Astrocyte (in vitro differentiated cells and primary cell): ENCODE results near the gene FABP2. TPM values are rescaled to one million over a fixed set of nuclear protein-coding genes. Genes with fewer than 3 reads are reported as not detected.
"Not testable (repeated sequence)": the region's sequence is repeated elsewhere in the genome, so short reads cannot be mapped to it uniquely, and the experiment has no call there.

Experiments used
- DNase-seq: peaks from one replicate; pipeline ENCODE4 v3.0.0-alpha.2; 2010; ENCODE audit warnings: low read depth
- FAIRE-seq: peaks from 2 replicates; lab custom pipeline; 2011; peaks lifted over from hg19 to GRCh38; lab: Jason Lieb, UNC
- H2AFZ ChIP-seq: 2 replicates; pipeline ENCODE4 v1.6.0; 2012; ENCODE audit warnings: low read depth, low read length, inconsistent platforms
- H3K27ac ChIP-seq: 2 replicates; pipeline ENCODE4 v1.5.1; 2011; ENCODE audit warnings: low read depth, low read length, inconsistent platforms
- H3K27me3 ChIP-seq: 2 replicates; pipeline ENCODE4 v1.6.0; 2011; ENCODE audit warnings: low read length, inconsistent platforms; ENCODE audit not compliant: insufficient read depth
- H3K36me3 ChIP-seq: 2 replicates; pipeline ENCODE4 v1.5.1; 2011; ENCODE audit warnings: low read length, inconsistent platforms; ENCODE audit not compliant: insufficient read depth
- H3K4me1 ChIP-seq: 2 replicates; pipeline ENCODE4 v1.5.1; 2011; ENCODE audit warnings: low read length, inconsistent platforms; ENCODE audit not compliant: insufficient read depth
- H3K4me2 ChIP-seq: 2 replicates; pipeline ENCODE4 v1.6.0; 2012; ENCODE audit warnings: low read length, inconsistent platforms
- H3K4me3 ChIP-seq: 2 replicates; pipeline ENCODE4 v1.5.1; 2011; ENCODE audit warnings: low read depth, mild to moderate bottlenecking, low read length, inconsistent platforms; ENCODE audit not compliant: insufficient read depth
- H3K79me2 ChIP-seq: 2 replicates; pipeline ENCODE4 v1.6.0; 2012; ENCODE audit warnings: mild to moderate bottlenecking, low read length, inconsistent platforms; ENCODE audit not compliant: insufficient read depth
- H3K9ac ChIP-seq: 2 replicates; pipeline ENCODE4 v1.6.0; 2012; ENCODE audit warnings: mild to moderate bottlenecking, low read length, inconsistent platforms
- H3K9me3 ChIP-seq: 2 replicates; pipeline ENCODE4 v1.5.1; 2012; ENCODE audit warnings: low read depth, mild to moderate bottlenecking, low read length, inconsistent platforms; ENCODE audit not compliant: insufficient read depth
- H4K20me1 ChIP-seq: 2 replicates; pipeline ENCODE4 v1.6.0; 2012; ENCODE audit warnings: low read length, inconsistent platforms; ENCODE audit not compliant: insufficient read depth
- H3K27ac Mint-ChIP-seq: one replicate; pipeline ENCODE4 v1.8.0; 2021; ENCODE audit warnings: mild to moderate bottlenecking, mixed read lengths; ENCODE audit not compliant: unreplicated experiment
- H3K27me3 Mint-ChIP-seq: one replicate; pipeline ENCODE4 v1.8.0; 2021; ENCODE audit warnings: low read depth, mixed read lengths; ENCODE audit not compliant: unreplicated experiment
- H3K36me3 Mint-ChIP-seq: one replicate; pipeline ENCODE4 v1.8.0; 2021; ENCODE audit warnings: low read depth, mixed read lengths; ENCODE audit not compliant: unreplicated experiment
- H3K4me1 Mint-ChIP-seq: one replicate; pipeline ENCODE4 v1.8.0; 2021; ENCODE audit warnings: low read depth, mixed read lengths; ENCODE audit not compliant: unreplicated experiment
- H3K4me3 Mint-ChIP-seq: one replicate; pipeline ENCODE4 v1.8.0; 2021; ENCODE audit warnings: mild to moderate bottlenecking, moderate library complexity, mixed read lengths; ENCODE audit not compliant: unreplicated experiment
- H3K9me3 Mint-ChIP-seq: one replicate; pipeline ENCODE4 v1.8.0; 2021; ENCODE audit warnings: mild to moderate bottlenecking, mixed read lengths; ENCODE audit not compliant: unreplicated experiment
- total RNA-seq: library from RNA; stranded (reverse); gene quantifications from 2 replicates; pipeline ENCODE4 v1.2.1, GENCODE V29; 2021

The FABP2 gene
- total RNA-seq, 1 donor from 2014 or later: not detected

- H3K9me3 Mint-ChIP-seq, H3K36me3 ChIP-seq, H3K79me2 ChIP-seq, H3K27me3 ChIP-seq, H3K27ac ChIP-seq, H2AFZ ChIP-seq, H3K27me3 Mint-ChIP-seq, H3K4me3 ChIP-seq, H4K20me1 ChIP-seq, H3K9me3 ChIP-seq, DNase-seq, H3K4me2 ChIP-seq, H3K27ac Mint-ChIP-seq, H3K4me3 Mint-ChIP-seq, H3K36me3 Mint-ChIP-seq, H3K9ac ChIP-seq, FAIRE-seq, H3K4me1 Mint-ChIP-seq, H3K4me1 ChIP-seq: not testable (repeated sequence)
These were observed 41.4 kb upstream of the FABP2 start for GRCh38 chr4:119363372-119363771.

- not testable (repeated sequence) for H3K9me3 ChIP-seq, H3K79me2 ChIP-seq, H3K4me3 Mint-ChIP-seq, H4K20me1 ChIP-seq, H3K36me3 ChIP-seq, H3K36me3 Mint-ChIP-seq, H3K27ac ChIP-seq, H3K27me3 Mint-ChIP-seq, H3K4me2 ChIP-seq, H3K4me1 Mint-ChIP-seq, H3K4me3 ChIP-seq, H3K9ac ChIP-seq, H3K4me1 ChIP-seq, FAIRE-seq, H3K9me3 Mint-ChIP-seq, H3K27ac Mint-ChIP-seq, DNase-seq, H2AFZ ChIP-seq, H3K27me3 ChIP-seq
These were observed 40.5 kb upstream of the FABP2 start for GRCh38 chr4:119362413-119362812.

GRCh38 chr4:119359873-119360272 is 37.9 kb upstream of the FABP2 start:
- not testable (repeated sequence) for H3K9ac ChIP-seq, H3K36me3 Mint-ChIP-seq, H3K4me3 Mint-ChIP-seq, H4K20me1 ChIP-seq, H3K27ac ChIP-seq, H2AFZ ChIP-seq, H3K36me3 ChIP-seq, FAIRE-seq, H3K4me1 ChIP-seq, H3K27ac Mint-ChIP-seq, H3K79me2 ChIP-seq, H3K4me2 ChIP-seq, H3K9me3 Mint-ChIP-seq, H3K4me1 Mint-ChIP-seq, H3K27me3 Mint-ChIP-seq, DNase-seq, H3K27me3 ChIP-seq, H3K9me3 ChIP-seq, H3K4me3 ChIP-seq

- not testable (repeated sequence) for H3K9ac ChIP-seq, FAIRE-seq, H3K9me3 ChIP-seq, H3K4me3 Mint-ChIP-seq, H3K27me3 Mint-ChIP-seq, H3K4me3 ChIP-seq, H3K4me1 Mint-ChIP-seq, H3K9me3 Mint-ChIP-seq, H4K20me1 ChIP-seq, H3K36me3 ChIP-seq, H3K27ac Mint-ChIP-seq, H2AFZ ChIP-seq, H3K36me3 Mint-ChIP-seq, H3K4me1 ChIP-seq, H3K4me2 ChIP-seq, H3K27ac ChIP-seq, H3K27me3 ChIP-seq, H3K79me2 ChIP-seq
- peak; percentile 16 for DNase-seq
These were observed 34.9 kb upstream of the FABP2 start for GRCh38 chr4:119356796-119357195.

- FAIRE-seq: peak; percentile 80
- not testable (repeated sequence) for H3K4me1 Mint-ChIP-seq, H4K20me1 ChIP-seq, H3K36me3 Mint-ChIP-seq, H3K79me2 ChIP-seq, H3K9me3 Mint-ChIP-seq, H3K27me3 ChIP-seq, H3K9ac ChIP-seq, H3K36me3 ChIP-seq, H2AFZ ChIP-seq, DNase-seq, H3K9me3 ChIP-seq, H3K27ac ChIP-seq, H3K4me1 ChIP-seq, H3K4me3 Mint-ChIP-seq, H3K27ac Mint-ChIP-seq, H3K4me2 ChIP-seq, H3K4me3 ChIP-seq, H3K27me3 Mint-ChIP-seq
These were observed 34.1 kb upstream of the FABP2 start for GRCh38 chr4:119356041-119356440.

- not testable (repeated sequence) for H3K4me3 Mint-ChIP-seq
These were observed 31.4 kb upstream of the FABP2 start for GRCh38 chr4:119353364-119353763.

More at GRCh38 chr4:119353364-119353763, 31.4 kb upstream of the FABP2 start:
- not testable (repeated sequence) for H3K4me1 Mint-ChIP-seq, H3K27me3 Mint-ChIP-seq, FAIRE-seq, H3K27ac ChIP-seq, H2AFZ ChIP-seq, H3K4me3 ChIP-seq, H3K4me2 ChIP-seq, H3K9me3 Mint-ChIP-seq, H3K36me3 Mint-ChIP-seq, H3K4me1 ChIP-seq, DNase-seq, H3K9ac ChIP-seq, H4K20me1 ChIP-seq, H3K27ac Mint-ChIP-seq, H3K9me3 ChIP-seq, H3K79me2 ChIP-seq, H3K36me3 ChIP-seq, H3K27me3 ChIP-seq
